HG02840 (cell line): ENCODE results near the gene DOK3.

Experiments used
- ATAC-seq: cut with Tn5 transposase; IDR thresholded peaks from one replicate; pipeline ENCODE4 v1.9.1; 2021; ENCODE audit warnings: mild to moderate bottlenecking, moderate library complexity, moderate number of reproducible peaks; ENCODE audit not compliant: unreplicated experiment, low FRiP score

DOK3 gene

GRCh38 chr5:177509381-177509951, at the start of gene DOK3:
Gene DOK3, minus strand, starts transcription at chr5:177509826. Its CDS starts 286 bp downstream, at chr5:177509540.
- ATAC-seq = no peak

GRCh38 chr5:177557796-177558195, 48.2 kb upstream of the DOK3 start:
- ATAC-seq = no peak

- ATAC-seq = no peak
These were observed 47.5 kb upstream of the DOK3 start for GRCh38 chr5:177557041-177557647.

GRCh38 chr5:177555665-177556064, 46.0 kb upstream of the DOK3 start:
- ATAC-seq = no peak

- no peak for ATAC-seq
These were observed 45.6 kb upstream of the DOK3 start for GRCh38 chr5:177555228-177555627.

- peak; percentile 86 for ATAC-seq
These were observed 45.0 kb upstream of the DOK3 start, which contains the start of gene FAM193B for GRCh38 chr5:177554474-177555111. Gene FAM193B, minus strand, starts transcription at chr5:177554563. Its CDS starts 105 bp downstream, at chr5:177554458.

- ATAC-seq = peak; percentile 35
These were observed 44.2 kb upstream of the DOK3 start for GRCh38 chr5:177553671-177554429.

- ATAC-seq = no peak
These were observed 43.3 kb upstream of the DOK3 start for GRCh38 chr5:177552839-177553455.

GRCh38 chr5:177550122-177550521, 40.5 kb upstream of the DOK3 start:
- no peak for ATAC-seq

GRCh38 chr5:177548495-177548894, 38.9 kb upstream of the DOK3 start:
- no peak for ATAC-seq

- ATAC-seq = no peak
These were observed 38.1 kb upstream of the DOK3 start for GRCh38 chr5:177547736-177548135.

GRCh38 chr5:177546258-177546741, 36.7 kb upstream of the DOK3 start:
- no peak for ATAC-seq

- ATAC-seq = no peak
These were observed 36.0 kb upstream of the DOK3 start for GRCh38 chr5:177545487-177546257.

GRCh38 chr5:177542816-177543465, 33.3 kb upstream of the DOK3 start:
- no peak for ATAC-seq

GRCh38 chr5:177540438-177540837, 30.8 kb upstream of the DOK3 start:
- no peak for ATAC-seq

GRCh38 chr5:177539411-177539810, 29.8 kb upstream of the DOK3 start:
- no peak for ATAC-seq

- no peak for ATAC-seq
These were observed 29.2 kb upstream of the DOK3 start for GRCh38 chr5:177538876-177539275.

GRCh38 chr5:177537389-177538361, 28.0 kb upstream of the DOK3 start:
- no peak for ATAC-seq
